Tibial nerve (tissue), 4 donors: ENCODE measurements around the gene SCGN. TPM values are rescaled to one million over a fixed set of nuclear protein-coding genes. Genes with fewer than 3 reads are reported as not detected.

ENCODE experiments used
- DNase-seq, 2 donors: peaks; one replicate each; pipeline ENCODE4 v3.0.0-alpha.2; 2019; ENCODE audit warnings: low spot score in 2 of 2
- H3K27ac ChIP-seq, 4 donors: fragments of 200-600 bp; sonication (generic) in 3 of 4; one replicate each; pipeline ENCODE4 v1.5.1; 2017 to 2019; ENCODE audit warnings: mild to moderate bottlenecking in 1 of 4
- H3K27me3 ChIP-seq, 2 donors: fragments of 200-600 bp; sonication (generic) in 1 of 2; one replicate each; pipeline versions ENCODE4 v1.5.1 to v1.6.0; 2017 to 2019
- H3K36me3 ChIP-seq, 3 donors: fragments of 200-600 bp; sonication (generic); one replicate each; pipeline ENCODE4 v1.5.1; 2018 to 2019
- H3K4me1 ChIP-seq, 4 donors: fragments of 200-600 bp; sonication (generic) in 3 of 4; one replicate each; pipeline ENCODE4 v1.5.1; 2017 to 2019
- H3K4me3 ChIP-seq, 4 donors: fragments of 200-600 bp; sonication (generic) in 3 of 4; one replicate each; pipeline ENCODE4 v1.5.1; 2017 to 2019; ENCODE audit warnings: mild to moderate bottlenecking in 1 of 4, moderate library complexity in 1 of 4
- H3K9me3 ChIP-seq, 4 donors: fragments of 200-600 bp; sonication (generic) in 3 of 4; one replicate each; pipeline ENCODE4 v1.5.1; 2017 to 2019
- EP300 ChIP-seq, 2 donors: sonication (generic); formaldehyde crosslinking; IDR thresholded peaks; one replicate each; pipeline ENCODE4 v1.6.1; 2017; ENCODE audit warnings: antibody characterized with exemption in 2 of 2, mild to moderate bottlenecking in 1 of 2
- POLR2A ChIP-seq, 2 donors: fragments of 450-650 bp; IDR thresholded peaks; one replicate each; pipeline ENCODE4 v1.6.1; 2017; ENCODE audit warnings: antibody characterized with exemption in 2 of 2, mild to moderate bottlenecking in 2 of 2, moderate library complexity in 2 of 2
- WGBS, 2 donors: methylation state at CpG; one replicate each; pipeline ENCODE4 v1.1.5; 2018; 5-methylcytosine and 5-hydroxymethylcytosine counted together
- total RNA-seq, 4 donors: library from RNA; depleted of rRNA; stranded (reverse); fragments of >200 nt; gene quantifications; one replicate each; pipeline ENCODE4 v1.1.0, GENCODE V29; 2016
- TF ChIP-seq, protein P1 (sequence below), 5 experiments: fragments of 200-600 bp in 3 of 5; fragments of 450-650 bp in 2 of 5; sonication (generic) in 3 of 5; IDR thresholded peaks; one replicate each; pipeline ENCODE4 v1.5.1; 2016 to 2019; ENCODE audit warnings: antibody characterized with exemption in 5 of 5, mild to moderate bottlenecking in 3 of 5, moderate library complexity in 2 of 5

The SCGN gene
- total RNA-seq, 4 donors from 2014 or later = not detected

DNA sequence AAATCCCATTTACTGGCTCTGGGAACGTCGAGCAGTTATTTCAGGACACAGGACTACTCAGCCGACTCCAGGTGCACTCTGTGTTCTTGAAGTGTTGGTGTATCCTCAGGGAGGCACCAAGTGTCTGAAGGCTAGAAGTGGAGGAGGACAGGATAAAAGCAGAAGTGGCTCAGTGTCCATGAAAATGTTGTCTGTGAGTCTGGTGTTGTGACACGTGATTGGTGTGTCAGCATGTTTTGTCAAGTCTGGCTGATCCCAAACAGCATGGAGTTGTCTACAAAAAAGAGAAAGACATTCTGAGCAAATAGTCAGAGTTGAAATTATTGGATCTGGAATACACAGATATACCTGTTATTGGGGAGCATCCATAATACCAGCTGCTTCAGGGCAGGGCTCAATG lies 30.3 kb downstream of the SCGN start:
- Histone ChIP-seq H3K4me1 (no peaks in the 10 kb centered on the region), H3K36me3 (no peaks in the 10 kb centered on the region), H3K27me3 (no peaks in the 10 kb centered on the region), H3K9me3 (no peaks in the 10 kb centered on the region), H3K27ac (no peak overlapping the region), H3K4me3 (no peak overlapping the region)
- DNase-seq = no peak
- TF ChIP-seq POLR2A (IDR thresholded peaks at IDR 0.05) (no peak), EP300 (IDR thresholded peaks at IDR 0.05) (no peak)
- TF ChIP-seq, protein P1, sequence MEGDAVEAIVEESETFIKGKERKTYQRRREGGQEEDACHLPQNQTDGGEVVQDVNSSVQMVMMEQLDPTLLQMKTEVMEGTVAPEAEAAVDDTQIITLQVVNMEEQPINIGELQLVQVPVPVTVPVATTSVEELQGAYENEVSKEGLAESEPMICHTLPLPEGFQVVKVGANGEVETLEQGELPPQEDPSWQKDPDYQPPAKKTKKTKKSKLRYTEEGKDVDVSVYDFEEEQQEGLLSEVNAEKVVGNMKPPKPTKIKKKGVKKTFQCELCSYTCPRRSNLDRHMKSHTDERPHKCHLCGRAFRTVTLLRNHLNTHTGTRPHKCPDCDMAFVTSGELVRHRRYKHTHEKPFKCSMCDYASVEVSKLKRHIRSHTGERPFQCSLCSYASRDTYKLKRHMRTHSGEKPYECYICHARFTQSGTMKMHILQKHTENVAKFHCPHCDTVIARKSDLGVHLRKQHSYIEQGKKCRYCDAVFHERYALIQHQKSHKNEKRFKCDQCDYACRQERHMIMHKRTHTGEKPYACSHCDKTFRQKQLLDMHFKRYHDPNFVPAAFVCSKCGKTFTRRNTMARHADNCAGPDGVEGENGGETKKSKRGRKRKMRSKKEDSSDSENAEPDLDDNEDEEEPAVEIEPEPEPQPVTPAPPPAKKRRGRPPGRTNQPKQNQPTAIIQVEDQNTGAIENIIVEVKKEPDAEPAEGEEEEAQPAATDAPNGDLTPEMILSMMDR (IDR thresholded peaks at IDR 0.05) = no peak
- WGBS, 2 donors = 58 to 64% methylated on average over 4 of the region's 4 CpGs

DNA sequence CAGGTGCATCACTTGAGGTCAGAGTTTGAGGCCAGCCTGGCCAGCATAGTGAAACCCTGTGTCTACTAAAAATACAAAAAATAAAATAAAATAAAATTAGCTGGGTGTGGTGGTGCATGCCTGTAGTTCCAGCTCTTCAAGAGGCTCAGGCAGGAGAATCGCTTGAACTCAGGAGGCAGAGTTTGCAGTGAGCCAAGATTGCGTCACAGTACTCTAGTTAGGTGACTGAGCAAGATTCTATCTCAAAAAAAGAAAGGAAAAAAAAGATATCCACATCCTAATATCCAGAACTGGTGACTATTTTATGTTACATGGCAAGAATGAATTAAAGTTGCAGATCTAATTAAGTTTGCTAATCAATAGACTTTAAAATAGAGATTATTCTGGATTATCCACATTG lies 32.5 kb downstream of the SCGN start:
- H3K36me3 ChIP-seq = no peaks in the 10 kb centered on the region
- H3K27me3 ChIP-seq = no peaks in the 10 kb centered on the region
- no peak overlapping the region for H3K27ac ChIP-seq
- no peaks in the 10 kb centered on the region for H3K4me1 ChIP-seq
- no peaks in the 10 kb centered on the region for H3K9me3 ChIP-seq
- TF ChIP-seq, protein P1 (IDR thresholded peaks at IDR 0.05) = no peak
- TF ChIP-seq EP300 (IDR thresholded peaks at IDR 0.05) (no peak), POLR2A (IDR thresholded peaks at IDR 0.05) (no peak)
- WGBS, 2 donors = 48 to 86% methylated on average over 2 of the region's 2 CpGs
- no peak for DNase-seq
- no peak overlapping the region for H3K4me3 ChIP-seq

DNA sequence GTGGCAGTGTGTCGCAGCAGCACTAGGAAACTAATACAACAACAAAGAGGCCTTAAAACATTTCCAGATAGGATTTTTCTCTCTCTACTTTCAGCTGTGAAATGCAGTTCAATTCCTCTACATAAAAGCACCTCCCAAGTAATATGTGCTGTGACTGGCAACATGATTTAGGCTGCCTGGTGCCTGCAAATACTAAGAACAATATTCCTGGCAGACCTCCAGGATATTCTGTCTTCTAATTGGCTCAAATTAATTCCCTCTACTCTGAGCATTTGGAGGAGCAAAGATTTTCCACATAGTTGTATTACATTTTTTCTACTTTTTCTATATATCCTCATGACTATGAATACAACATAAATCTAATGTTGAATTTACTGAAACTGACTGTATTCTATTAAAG lies 33.2 kb downstream of the SCGN start:
- Histone ChIP-seq H3K27ac (no peak overlapping the region), H3K4me3 (no peak overlapping the region), H3K4me1 (no peaks in the 10 kb centered on the region), H3K27me3 (no peaks in the 10 kb centered on the region), H3K9me3 (no peaks in the 10 kb centered on the region), H3K36me3 (no peaks in the 10 kb centered on the region)
- WGBS, 2 donors = 5 to 79% methylated on average over 1 of the region's 1 CpG
- TF ChIP-seq POLR2A (IDR thresholded peaks at IDR 0.05) (no peak), EP300 (IDR thresholded peaks at IDR 0.05) (no peak)
- TF ChIP-seq, protein P1 (IDR thresholded peaks at IDR 0.05) = no peak
- DNase-seq = no peak

DNA sequence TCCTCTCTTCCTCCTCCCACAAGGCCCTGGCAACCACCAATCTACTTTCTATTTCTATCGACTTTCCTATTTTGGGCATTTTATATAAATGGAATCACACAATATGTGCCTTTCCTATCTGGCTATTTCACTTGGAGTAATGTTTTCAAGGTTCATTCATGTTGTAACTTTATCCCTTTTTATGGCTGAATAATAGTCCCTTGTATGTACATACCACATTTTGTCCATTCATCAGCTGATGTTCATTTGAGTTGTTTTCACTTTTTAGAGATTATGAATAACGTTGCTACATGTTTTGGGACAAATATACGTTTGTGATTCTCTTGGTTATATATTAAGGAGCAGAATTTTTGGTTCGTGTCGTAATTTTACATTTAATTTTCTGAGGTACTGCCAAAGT lies 33.9 kb downstream of the SCGN start:
- DNase-seq = no peak
- Histone ChIP-seq H3K36me3 (no peaks in the 10 kb centered on the region), H3K27ac (no peak overlapping the region), H3K4me3 (no peak overlapping the region), H3K9me3 (no peaks in the 10 kb centered on the region), H3K27me3 (no peaks in the 10 kb centered on the region), H3K4me1 (no peaks in the 10 kb centered on the region)
- 80 to 87% methylated on average over 5 of the region's 5 CpGs for WGBS, 2 donors
- TF ChIP-seq EP300 (IDR thresholded peaks at IDR 0.05) (no peak), POLR2A (IDR thresholded peaks at IDR 0.05) (no peak)
- TF ChIP-seq, protein P1 (IDR thresholded peaks at IDR 0.05) = no peak

- H3K36me3 ChIP-seq = no peaks in the 10 kb centered on the region
- no peaks in the 10 kb centered on the region for H3K9me3 ChIP-seq
- H3K4me1 ChIP-seq = no peaks in the 10 kb centered on the region
- DNase-seq = no peak
- no peaks in the 10 kb centered on the region for H3K27me3 ChIP-seq
- TF ChIP-seq, protein P1 (IDR thresholded peaks at IDR 0.05) = no peak
- TF ChIP-seq EP300 (IDR thresholded peaks at IDR 0.05) = no peak
- no peak for TF ChIP-seq POLR2A (IDR thresholded peaks at IDR 0.05)
- no peak overlapping the region for H3K4me3 ChIP-seq
- no peak overlapping the region for H3K27ac ChIP-seq
Measured at GRCh38 chr6:25686856-25687255, 34.8 kb downstream of the SCGN start.
